ENCODE measurements around the gene EVC.

The EVC gene

DNA sequence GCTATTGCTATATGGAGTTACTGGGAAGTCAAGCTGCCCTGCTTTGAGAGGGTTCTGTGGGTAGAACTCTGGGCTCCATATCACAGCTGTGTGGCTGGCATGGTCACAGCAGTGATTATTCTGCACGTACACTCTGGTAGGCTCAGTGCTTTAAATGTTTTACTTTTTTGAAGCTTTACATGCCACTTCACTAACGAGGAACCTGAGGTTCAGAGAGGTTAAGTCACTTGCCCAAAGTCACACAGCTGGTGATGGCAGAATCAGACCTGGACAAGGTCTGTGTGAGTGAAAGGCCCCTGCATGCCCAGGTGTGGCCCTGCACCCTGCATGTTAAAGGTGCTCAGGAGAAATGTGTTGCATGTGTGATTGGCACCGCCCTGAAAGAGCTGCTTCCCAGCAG lies 24.5 kb downstream of the EVC start:
- no peak for DNase-seq

GRCh38 chr4:5738061-5738460 lies 27.1 kb downstream of the EVC start:
- DNase-seq = no peak

DNA sequence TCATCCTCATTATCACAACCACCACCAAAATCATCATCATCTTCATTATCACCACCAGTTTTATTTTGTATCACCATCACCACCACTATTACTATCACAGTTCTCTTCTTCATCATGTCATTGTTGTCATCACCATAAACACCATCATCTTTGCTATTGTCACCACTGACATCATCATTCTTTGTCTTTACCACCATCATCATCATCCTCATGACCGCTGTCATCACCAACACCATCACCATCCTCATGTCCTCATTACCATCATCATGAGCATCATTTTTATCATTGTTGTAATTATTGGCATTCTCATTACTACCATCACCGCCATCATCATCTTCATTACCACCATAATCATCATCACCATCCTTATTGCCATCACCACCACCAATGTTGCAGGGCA lies 31.4 kb downstream of the EVC start:
- no peak for DNase-seq

- DNase-seq = no peak
Measured at GRCh38 chr4:5742968-5743367, 32.0 kb downstream of the EVC start.

DNA sequence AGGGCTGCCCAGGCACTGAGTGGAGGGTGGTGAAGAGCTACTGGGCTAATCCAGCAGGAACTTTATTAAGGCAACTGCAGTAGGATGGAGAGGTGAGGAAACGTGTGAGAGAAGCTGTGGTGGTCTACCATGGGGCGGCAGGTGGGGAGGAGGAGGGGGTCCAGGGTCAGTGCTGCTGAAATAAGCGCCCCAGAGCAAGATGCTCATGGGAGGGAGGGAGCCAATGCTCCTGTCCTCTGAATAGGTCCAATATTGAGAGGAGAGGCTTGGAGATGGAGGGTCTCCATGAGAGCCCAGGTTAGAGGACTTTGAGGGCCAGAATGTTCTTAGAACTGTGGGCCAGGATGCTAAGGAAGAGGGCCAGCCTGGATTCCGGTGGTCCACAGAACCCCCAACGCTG lies 35.2 kb downstream of the EVC start:
- no peak for DNase-seq

DNA sequence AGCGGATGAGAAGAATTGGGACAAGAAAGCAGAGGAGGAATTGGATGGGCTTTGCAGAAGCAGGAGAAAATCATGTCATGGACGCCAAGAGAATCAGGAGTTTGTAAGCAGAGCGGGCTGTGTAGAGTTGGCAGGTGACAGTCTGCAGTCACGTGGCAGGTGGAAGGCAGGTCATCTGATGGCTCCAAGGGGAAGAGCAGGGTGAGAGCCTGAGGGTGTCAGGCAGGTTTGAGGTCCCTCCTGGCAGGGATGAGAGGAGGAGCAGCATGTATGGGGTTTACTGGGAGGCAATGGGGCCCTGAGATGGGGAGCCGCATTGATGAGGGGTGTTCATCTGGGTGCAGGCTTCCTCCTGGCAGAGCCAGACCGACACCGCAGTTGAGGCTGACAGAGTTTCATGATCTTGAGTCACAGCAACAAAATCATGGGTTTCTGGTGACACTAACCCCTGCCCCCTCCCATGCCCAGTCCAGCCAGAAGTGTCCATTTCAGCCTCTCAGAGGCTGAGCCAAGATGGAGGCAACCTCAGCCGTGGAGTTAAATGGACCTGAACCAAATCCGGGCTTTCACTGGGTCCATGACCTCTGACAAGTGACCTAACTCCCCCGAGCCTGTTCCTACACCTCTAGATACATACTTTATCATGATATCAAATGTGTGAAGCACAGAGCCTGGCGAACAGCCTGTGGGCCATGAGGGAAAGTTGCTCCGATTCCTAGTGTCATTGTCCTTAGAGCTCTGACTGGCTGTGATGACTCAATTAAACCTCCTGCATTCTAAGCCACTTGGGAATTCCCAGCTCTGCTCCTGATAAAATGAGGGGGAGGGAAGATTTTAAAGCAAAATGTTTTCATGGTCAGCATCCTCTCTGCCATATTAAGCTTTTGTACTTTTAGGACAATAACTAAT lies 36.1 kb downstream of the EVC start:
- DNase-seq = no peak

DNA sequence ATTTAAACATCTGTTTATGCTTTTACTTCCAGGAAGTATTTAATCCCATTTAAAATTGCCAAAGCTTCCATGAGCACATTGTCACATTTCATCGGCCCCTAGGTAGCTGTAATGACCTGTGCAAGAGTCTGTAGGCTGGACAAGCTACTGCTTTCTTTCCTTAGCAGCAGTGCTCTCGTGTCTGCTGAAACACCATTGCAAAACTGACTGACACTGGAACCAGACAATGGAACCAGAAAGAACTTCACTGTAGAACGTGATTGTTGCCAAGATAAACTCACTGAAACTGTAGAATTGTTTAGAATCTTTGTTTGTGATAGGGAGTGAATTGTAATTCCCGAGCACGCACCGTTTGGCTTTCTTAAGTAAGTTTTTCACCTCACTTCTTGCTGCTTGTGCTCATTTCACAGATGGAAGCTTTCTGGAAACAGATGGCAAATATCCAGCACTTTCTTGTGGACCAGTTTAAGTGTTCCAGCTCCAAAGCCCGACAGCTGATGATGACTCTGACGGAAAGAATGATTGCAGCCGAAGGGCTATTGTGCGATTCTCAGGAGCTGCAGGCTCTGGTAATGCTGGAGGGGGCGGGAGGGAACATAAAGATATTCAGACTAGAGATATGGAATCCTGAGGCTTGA lies 36.9 kb downstream of the EVC start:
- no peak for DNase-seq

GRCh38 chr4:5749568-5749967 lies 38.6 kb downstream of the EVC start:
- no peak for DNase-seq

DNA sequence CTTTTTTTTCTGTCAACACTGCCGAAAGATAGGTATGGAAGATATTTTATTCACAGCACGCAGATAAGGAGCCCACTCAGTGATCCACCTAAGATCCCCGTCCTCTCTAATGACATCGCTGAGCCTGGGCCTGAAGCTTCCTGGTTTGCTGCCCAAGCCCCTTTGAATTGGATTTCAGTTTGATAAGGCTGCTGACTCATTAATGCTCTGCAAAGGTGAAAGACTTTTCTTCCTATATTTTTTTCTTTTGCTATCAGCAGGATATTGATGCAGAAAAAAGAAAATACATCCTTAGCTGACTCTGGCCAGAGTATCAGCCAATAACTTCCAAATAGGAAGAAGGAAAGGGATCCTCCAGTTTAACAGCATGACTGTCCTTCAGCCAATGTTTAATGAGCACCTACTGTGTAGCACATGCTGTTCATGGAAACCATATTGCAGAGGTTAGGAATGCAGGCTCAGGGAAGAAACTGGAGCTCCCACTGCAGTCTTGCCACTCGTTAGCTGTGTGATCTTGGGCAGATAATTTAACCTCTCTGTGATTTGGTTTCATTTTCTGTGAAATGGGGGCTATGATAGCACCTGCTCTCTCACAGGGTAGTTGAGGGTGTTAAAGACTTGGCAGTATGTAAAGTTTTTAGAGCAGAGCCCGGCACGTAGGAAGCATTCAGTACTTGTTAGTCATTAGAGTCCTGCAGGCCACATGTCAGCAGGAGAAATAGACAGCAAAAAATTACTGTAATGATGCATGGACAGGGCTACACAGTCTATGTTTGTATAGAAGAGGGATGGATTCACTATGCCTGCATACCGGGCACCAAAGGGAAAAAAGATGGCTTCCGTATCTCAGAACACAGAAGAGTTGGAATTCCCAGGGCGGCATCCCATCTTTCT lies 39.3 kb downstream of the EVC start:
- DNase-seq = no peak

DNA sequence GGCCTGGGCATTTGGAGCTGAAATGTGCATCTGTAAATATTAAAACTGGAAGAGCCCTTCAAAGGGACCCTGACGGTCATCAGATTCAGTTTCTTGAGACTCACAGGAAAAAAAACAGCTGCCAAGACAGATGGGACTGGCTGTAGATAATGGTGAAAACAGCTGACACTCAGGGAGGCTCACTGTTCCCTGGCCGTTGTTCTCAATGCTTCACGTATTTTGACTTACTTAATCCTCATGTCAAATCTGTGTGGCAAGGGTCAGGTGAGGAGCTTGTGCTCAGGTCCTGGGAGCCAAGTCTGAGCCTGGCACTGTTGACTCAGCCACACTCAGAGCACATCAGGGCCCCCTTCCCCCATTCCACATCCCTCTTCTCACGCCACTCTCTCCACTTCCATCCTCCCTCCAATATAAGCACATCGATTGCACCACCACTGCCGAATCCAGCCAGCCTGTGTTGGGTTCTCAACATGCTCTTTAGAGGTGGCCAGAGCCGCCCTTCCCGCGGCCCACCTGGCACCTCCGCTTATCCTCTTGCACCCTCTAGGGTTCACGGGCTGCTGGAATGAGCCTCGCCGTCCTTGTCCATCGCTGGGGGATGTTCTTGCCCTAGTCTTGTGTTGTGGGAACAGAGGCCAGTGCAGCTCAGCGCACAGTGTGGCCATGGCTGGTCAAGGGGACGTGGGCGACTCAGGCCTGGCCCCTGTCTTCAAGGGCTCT lies 40.1 kb downstream of the EVC start:
- no peak for DNase-seq

DNA sequence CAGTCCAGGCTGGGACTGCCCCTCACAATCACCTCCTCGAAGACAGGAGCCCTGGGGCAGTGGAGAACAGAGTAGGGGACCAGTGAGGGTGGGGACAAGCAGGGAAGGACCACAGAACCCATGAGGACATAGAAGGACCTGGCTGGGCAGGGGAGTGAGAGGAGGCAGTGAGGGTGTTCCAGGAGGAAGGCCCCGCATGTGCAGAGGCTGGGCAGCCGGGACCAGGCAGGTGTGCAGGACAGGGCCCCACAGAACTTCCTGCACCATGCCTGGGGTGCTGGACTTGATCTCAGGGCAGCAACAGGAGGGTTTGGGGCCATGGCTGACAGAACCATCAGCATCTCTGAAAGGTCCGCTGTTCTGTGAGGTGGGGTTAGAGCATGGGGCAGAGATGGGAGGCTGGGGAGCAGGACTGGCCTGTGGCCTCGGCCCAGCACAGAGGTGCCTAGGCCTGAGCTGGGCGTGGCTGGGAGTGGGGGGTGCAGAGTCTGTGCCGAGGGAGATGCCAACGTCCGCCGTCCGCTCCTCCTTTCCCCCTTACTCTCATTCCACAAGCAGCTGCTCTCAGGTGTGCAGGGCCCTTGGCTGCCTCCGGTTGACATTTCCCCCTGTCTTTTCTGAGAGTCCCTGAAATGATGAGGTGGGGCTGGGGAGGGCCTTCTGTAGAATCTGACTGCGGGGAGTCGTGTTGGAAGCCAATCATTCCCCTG lies 40.8 kb downstream of the EVC start:
- DNase-seq = no peak

DNA sequence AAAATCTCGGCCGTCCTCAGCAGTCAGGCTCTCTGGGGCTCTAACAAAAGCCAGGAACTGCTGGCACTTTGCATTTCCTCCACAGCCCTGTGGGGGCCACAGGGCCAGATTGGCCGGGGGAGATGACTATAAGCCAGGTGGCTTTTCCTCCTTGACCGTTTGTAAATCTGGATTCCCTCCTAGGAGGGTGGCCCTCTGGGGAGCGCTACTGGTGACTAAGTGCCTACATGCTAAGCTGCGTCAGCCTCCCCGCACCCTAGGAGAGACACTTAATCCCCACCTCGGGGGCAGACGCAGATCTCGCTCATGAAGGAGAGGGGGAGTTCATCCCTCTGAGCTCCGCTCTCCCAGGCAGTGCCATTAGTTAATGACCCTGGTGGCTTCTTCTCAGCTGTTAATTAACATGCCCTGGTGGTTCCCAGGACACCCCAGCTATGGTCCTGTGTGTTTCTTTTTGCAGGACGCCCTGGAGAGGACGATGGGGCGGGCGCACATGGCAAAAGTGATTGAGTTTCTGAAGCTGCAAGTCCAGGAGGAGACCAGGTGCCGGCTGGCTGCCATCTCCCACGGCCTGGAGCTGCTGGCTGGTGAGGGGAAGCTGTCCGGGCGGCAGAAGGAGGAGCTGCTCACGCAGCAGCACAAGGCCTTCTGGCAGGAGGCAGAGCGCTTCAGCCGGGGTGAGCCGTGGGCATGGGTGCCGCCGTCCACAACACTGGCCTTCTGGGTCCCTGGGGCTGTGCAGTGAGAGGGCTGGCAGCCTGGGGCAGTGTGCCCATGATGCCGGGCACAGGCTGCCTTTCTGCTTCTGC lies 41.6 kb downstream of the EVC start:
- no peak for DNase-seq

DNA sequence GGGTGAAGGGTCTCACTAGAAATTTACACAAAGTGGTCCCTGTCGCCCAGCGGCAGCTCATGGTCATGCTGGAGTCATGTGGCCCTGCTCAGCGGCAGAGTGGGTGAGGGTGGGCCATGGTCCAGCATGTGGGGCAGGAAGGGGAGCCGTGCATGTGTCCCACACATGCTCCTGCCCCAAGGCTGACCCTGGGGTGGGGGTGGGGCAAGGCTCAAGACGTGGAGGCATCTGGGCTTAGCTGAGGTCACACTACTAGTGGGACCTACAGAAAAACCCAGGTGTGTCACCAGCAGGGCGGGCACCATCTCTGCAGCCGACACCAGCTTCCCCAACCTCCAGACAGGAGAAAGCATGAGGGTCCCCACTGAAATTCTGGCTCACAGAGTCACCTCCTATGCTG lies 42.4 kb downstream of the EVC start:
- DNase-seq = no peak

GRCh38 chr4:5753766-5754528 lies 42.9 kb downstream of the EVC start:
- no peak for DNase-seq

DNA sequence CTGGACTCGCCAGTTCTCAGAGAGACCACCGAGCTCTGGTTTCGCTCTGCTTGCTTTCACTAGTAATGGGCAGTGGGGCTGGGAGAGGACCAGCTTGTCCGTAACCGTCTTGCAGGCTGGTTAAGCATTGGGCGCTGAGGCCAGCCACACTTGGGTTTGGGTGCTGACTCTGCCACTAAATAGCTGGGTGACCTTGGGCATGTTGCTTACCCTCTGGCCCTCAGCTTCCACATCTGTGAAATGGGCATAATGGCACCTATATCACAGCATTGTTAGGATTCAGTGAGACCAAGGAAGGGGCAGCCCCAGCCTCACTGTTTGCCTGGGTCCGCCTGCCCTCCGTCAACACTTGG lies 43.5 kb downstream of the EVC start:
- DNase-seq = no peak

GRCh38 chr4:5755161-5755560 lies 44.2 kb downstream of the EVC start:
- no peak for DNase-seq

- no peak for DNase-seq
Measured at GRCh38 chr4:5755679-5756078, 44.7 kb downstream of the EVC start.

DNA sequence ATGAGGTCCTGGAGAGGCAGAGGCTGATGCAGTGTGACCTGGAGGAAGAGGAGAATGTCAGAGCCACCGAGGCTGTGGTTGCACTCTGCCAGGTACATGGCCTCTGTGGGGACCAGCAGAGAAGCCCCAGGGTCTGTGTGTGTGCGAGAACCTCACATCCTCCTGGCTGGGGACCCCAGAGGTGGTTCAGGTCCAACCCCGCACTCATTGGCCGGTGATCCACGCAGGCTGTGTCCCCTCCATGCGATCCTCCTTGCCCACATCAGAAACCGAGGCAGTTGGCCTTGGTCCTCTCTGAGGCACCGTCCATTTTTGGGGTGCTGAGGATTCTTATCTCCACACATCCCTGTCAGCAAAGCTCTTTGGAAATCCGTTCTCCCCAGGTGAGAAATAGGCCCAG lies 45.3 kb downstream of the EVC start:
- DNase-seq = no peak

- no peak for DNase-seq
Measured at GRCh38 chr4:5757091-5757490, 46.1 kb downstream of the EVC start.

DNA sequence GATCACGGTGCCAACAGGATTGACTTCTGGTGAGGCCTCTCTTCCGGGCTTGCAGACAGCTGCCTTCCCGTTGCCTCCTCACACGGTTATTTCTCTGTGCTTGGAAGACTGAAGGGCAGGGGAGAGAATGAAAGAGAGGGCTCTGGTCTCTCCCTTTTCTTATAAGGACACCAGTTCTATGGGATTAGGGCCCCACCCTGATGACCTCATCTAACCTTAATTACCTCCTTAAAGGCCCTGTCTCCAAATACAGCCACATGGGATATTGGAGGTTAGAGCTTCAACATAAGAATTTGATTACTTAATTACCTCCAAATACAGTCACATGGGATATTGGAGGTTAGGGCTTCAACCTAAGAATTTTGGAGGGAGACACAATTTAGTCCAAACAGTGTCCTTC lies 46.5 kb downstream of the EVC start:
- no peak for DNase-seq

DNA sequence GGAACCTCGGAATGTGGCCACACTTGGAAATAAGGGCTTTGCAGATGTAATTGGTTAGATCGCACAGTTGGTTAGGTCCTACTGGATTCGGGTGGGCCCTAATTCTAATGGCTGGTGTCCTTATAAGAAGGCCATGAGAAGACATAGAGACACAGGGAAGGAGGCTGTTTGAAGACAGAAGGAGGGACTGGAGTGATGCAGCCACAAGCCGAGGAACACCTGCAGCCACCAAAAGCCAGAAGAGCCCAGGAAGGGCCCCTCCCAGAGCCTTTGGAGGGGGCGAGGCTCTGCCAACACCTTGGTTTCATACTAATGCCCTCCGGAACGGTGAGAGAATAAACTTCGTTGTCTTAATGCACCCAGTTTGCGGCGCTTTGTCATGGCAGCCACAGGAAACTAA lies 47.0 kb downstream of the EVC start:
- DNase-seq = no peak
